Sigmoid colon (tissue), 7 donors: ENCODE results near the gene NCSTN. TPM values are rescaled to one million over a fixed set of nuclear protein-coding genes. Genes with fewer than 3 reads are reported as not detected.

ENCODE experiments used
- DNase-seq: peaks from one replicate; pipeline ENCODE4 v3.0.0-alpha.2; 2019
- H3K27ac ChIP-seq, 4 donors: fragments of 200-600 bp; sonication (generic); one replicate each; pipeline ENCODE4 v1.5.1; 2016 to 2019; ENCODE audit warnings: mild to moderate bottlenecking in 1 of 4
- H3K27me3 ChIP-seq, 3 donors: fragments of 200-600 bp; sonication (generic); one replicate each; pipeline ENCODE4 v1.5.1; 2019; ENCODE audit warnings: mild to moderate bottlenecking in 1 of 3
- H3K36me3 ChIP-seq, 4 donors: fragments of 200-600 bp; sonication (generic); one replicate each; pipeline ENCODE4 v1.5.1; 2016 to 2019
- H3K4me1 ChIP-seq, 4 donors: fragments of 200-600 bp; sonication (generic); one replicate each; pipeline ENCODE4 v1.5.1; 2017 to 2019
- H3K4me3 ChIP-seq, 4 donors: fragments of 200-600 bp; sonication (generic); one replicate each; pipeline ENCODE4 v1.5.1; 2017 to 2019; ENCODE audit warnings: mild to moderate bottlenecking in 2 of 4, moderate library complexity in 1 of 4
- H3K9me3 ChIP-seq, 4 donors: fragments of 200-600 bp in 3 of 4; sonication (generic) in 3 of 4; one replicate each; pipeline versions ENCODE4 v1.5.1 to v1.6.1; 2013 to 2019
- EP300 ChIP-seq, 4 donors: sonication (generic); formaldehyde crosslinking; IDR thresholded peaks; one replicate each; pipeline ENCODE4 v1.6.1; 2017; ENCODE audit warnings: antibody characterized with exemption in 4 of 4
- POLR2A ChIP-seq, 2 donors: fragments of 450-650 bp; IDR thresholded peaks; one replicate each; pipeline ENCODE4 v1.6.1; 2016; ENCODE audit warnings: antibody characterized with exemption in 2 of 2, mild to moderate bottlenecking in 2 of 2, moderate library complexity in 2 of 2
- POLR2AphosphoS5 ChIP-seq, 4 donors: sonication (generic); formaldehyde crosslinking; IDR thresholded peaks; one replicate each; pipeline ENCODE4 v1.6.1; 2017; ENCODE audit warnings: antibody characterized with exemption in 4 of 4
- WGBS, 2 donors: extraction: QIAGEN DNeasy Blood & Tissue Kit; methylation state at CpG; one replicate each; pipeline ENCODE4 v1.1.7; 2013; 5-methylcytosine and 5-hydroxymethylcytosine counted together
- intact Hi-C: fragments of 100-400 bp; cut with DNase I; formaldehyde crosslinking; loops from one replicate; pipeline ENCODE4 v1.15.1; 2023
- polyA plus RNA-seq, 3 donors: library from polyadenylated mRNA; stranded (reverse); fragments of 200-250 nt; gene quantifications; one replicate each; pipeline ENCODE4 v1.2.3, GENCODE V29; 2013
- total RNA-seq, 4 donors: library from RNA; depleted of rRNA; stranded (reverse); fragments of >200 nt; gene quantifications; one replicate each; pipeline ENCODE4 v1.1.0, GENCODE V29; 2016
- TF ChIP-seq, protein P1 (sequence below), 4 experiments: fragments of 450-650 bp in 3 of 4; fragments of 200-600 bp in 1 of 4; IDR thresholded peaks; one replicate each; pipeline ENCODE4 v1.5.1; 2016 to 2019; ENCODE audit warnings: antibody characterized with exemption in 4 of 4, mild to moderate bottlenecking in 3 of 4, moderate library complexity in 2 of 4
- donor health status: healthy with polysubstance abuse.
- donor health status: Bipolar disorder and iron deficiency.
- donor health status: healthy.

Gene NCSTN
- total and polyA plus RNA-seq, 7 donors, result 12.0 to 55.6 (median 32.9) TPM

DNA sequence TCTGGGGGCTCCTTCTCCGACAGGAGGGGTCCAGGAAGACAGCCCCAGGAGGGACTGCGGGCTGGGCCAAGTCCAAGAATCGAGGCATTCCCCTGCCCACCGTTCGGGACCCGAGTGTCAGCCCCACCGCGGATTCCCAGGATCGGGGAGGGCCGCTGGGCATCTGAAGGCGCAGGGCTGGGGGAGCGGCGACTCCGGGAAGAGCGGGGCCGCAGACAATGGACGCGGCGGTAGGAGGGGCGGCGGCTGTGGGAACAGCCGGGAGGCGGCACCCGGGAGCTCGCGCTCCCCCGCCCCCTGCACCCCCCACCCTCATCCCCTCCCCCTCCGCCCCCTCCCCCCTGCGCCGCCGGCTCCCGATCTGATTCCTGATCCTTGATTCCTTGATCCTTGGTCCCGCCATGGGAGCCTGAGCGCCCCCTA, 57.1 kb downstream of the NCSTN start, which contains the start of gene VANGL2:
Gene VANGL2, plus strand, starts transcription at position 342 of the 423 bp plus-strand sequence. CDS start 15,274 bp downstream, outside the sequence.
- intact Hi-C loops, result loop anchor here (5.0 kb wide), 1 partner anchor 58 kb away; the partner anchor contains the start of genes COPA and NCSTN
- H3K36me3 ChIP-seq, result no peaks in the 10 kb centered on the region
- TF ChIP-seq, protein P1, sequence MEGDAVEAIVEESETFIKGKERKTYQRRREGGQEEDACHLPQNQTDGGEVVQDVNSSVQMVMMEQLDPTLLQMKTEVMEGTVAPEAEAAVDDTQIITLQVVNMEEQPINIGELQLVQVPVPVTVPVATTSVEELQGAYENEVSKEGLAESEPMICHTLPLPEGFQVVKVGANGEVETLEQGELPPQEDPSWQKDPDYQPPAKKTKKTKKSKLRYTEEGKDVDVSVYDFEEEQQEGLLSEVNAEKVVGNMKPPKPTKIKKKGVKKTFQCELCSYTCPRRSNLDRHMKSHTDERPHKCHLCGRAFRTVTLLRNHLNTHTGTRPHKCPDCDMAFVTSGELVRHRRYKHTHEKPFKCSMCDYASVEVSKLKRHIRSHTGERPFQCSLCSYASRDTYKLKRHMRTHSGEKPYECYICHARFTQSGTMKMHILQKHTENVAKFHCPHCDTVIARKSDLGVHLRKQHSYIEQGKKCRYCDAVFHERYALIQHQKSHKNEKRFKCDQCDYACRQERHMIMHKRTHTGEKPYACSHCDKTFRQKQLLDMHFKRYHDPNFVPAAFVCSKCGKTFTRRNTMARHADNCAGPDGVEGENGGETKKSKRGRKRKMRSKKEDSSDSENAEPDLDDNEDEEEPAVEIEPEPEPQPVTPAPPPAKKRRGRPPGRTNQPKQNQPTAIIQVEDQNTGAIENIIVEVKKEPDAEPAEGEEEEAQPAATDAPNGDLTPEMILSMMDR (IDR thresholded peaks at IDR 0.05), result no peak
- peak; percentile 20 to 54 (median 39) for TF ChIP-seq POLR2AphosphoS5 (IDR thresholded peaks at IDR 0.05)
- H3K9me3 ChIP-seq, result no peaks in the 10 kb centered on the region
- peak within 1 kb of the TSS; percentile 65 to 83 (median 72) for H3K27ac ChIP-seq
- H3K27me3 ChIP-seq, result no peaks in the 10 kb centered on the region
- DNase-seq, result peak; percentile 89
- WGBS, 2 donors, result 1% methylated on average over 29 to 32 of the region's 34 CpGs
- peaks cover 0 to 22% (median 13%) of the 10 kb centered on the region in 4 donors for H3K4me1 ChIP-seq
- peak within 1 kb of the TSS; percentile 59 to 82 (median 77) for H3K4me3 ChIP-seq

DNA sequence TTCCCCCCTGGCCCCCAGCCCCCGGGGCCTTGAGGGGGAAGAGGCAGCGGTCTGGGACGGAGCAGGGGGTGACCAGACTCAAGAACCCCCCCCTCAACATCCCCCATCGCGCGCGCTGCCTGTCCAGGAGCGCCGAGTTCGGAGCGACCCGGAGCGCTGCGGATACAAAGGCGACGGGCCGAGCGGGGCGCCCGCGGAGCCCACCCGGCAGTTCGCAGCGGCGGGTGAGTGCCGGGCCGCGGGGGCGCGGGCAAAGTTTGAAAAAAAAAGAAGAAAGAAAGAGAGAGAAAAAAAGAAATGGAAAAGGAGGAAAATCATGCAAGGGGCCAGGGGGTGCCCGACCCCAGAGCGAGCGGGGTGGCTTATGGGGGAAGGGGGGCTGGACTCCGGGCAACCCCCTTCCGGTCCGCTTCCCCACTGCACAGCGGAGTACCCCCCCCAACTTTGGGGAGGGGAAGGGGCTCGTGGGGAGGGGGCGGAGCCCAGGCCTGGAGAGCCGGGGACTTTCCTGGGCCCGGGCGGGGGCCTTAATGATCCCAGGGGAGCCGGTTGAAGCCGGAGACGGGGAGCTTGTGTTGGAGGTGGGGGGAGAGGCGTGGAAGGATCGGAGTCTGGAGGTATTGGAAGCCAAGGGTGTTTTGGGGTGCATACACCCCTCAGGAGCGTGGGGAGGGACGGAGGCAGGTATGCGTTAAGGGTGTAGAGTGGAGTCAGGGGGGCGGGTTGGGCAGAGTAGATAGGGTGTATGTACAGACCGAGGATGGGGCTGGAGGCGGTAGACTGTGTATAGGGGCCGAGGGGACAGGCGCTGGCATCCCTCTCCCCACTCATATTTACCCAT, 57.7 kb downstream of the NCSTN start:
- Histone ChIP-seq H3K4me3 (peak overlapping the region; percentile 59 to 82 (median 77)), H3K4me1 (peaks cover 0 to 22% (median 13%) of the 10 kb centered on the region in 4 donors), H3K27ac (peak overlapping the region; percentile 65 to 83 (median 72)), H3K36me3 (no peaks in the 10 kb centered on the region), H3K9me3 (no peaks in the 10 kb centered on the region), H3K27me3 (no peaks in the 10 kb centered on the region)
- intact Hi-C loops, result loop anchor here (5.0 kb wide), 1 partner anchor 59 kb away; the partner anchor contains the start of genes COPA and NCSTN
- no peak for DNase-seq
- no peak for TF ChIP-seq POLR2AphosphoS5 (IDR thresholded peaks at IDR 0.05)
- TF ChIP-seq EP300 (IDR thresholded peaks at IDR 0.05), result no peak
- TF ChIP-seq POLR2A (IDR thresholded peaks at IDR 0.05), result no peak
- TF ChIP-seq, protein P1 (IDR thresholded peaks at IDR 0.05), result no peak
- WGBS, 2 donors, result 3 to 5% methylated on average over 55 of the region's 55 CpGs

- 16 to 47% methylated on average over 7 of the region's 7 CpGs for WGBS, 2 donors
- Histone ChIP-seq H3K4me3 (peak overlapping the region; percentile 59 to 82 (median 77)), H3K36me3 (no peaks in the 10 kb centered on the region), H3K4me1 (peaks cover 0 to 22% (median 13%) of the 10 kb centered on the region in 4 donors), H3K9me3 (no peaks in the 10 kb centered on the region), H3K27ac (peak overlapping the region; percentile 65 to 83 (median 72)), H3K27me3 (no peaks in the 10 kb centered on the region)
- TF ChIP-seq POLR2AphosphoS5 (IDR thresholded peaks at IDR 0.05) (no peak), POLR2A (IDR thresholded peaks at IDR 0.05) (no peak), EP300 (IDR thresholded peaks at IDR 0.05) (no peak)
- TF ChIP-seq, protein P1 (IDR thresholded peaks at IDR 0.05), result no peak
- intact Hi-C loops, result loop anchor here (5.0 kb wide), 1 partner anchor 59 kb away; the partner anchor contains the start of genes COPA and NCSTN
- no peak for DNase-seq
Measured at GRCh38 chr1:160401487-160401805, 58.3 kb downstream of the NCSTN start.

DNA sequence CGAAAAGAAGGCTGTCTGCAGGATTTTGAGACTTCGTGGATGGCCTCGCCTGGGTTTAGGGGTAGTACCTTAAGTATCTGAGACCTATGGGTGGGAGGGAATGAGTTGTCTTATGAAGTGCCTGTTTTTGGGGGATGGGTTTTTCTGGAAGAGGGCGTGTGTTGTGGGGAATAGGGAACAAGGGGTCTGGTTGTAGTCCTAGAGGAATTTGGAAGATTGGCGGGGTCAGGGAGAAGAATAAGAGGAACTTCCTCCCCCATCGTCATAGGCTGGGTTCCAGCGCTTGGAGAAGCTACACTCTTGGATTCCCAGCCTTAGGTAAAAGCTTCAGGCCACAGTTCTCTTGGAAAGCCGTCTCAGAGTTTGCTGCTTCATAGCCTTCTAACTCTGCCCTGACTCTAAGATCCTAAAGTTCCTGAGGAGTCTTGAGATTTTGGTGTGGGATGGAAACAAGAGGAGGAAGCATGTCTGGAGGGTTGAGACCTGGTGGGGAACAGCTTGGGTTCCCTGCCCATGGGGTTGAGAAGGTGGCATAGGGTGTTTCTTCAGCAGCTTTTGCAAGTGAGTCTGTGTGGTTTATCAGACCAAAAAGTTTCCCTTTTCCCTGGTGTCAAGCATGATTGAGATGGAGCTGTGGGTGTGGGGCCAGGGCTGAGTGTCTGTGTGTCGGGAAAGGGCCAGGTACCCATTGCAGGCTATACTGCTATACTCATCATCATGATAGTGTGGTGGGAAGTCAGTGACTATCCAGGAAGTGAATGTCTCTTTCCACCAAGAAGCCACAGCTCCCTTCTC, 59.0 kb downstream of the NCSTN start:
- no peaks in the 10 kb centered on the region for H3K27me3 ChIP-seq
- H3K36me3 ChIP-seq, result no peaks in the 10 kb centered on the region
- TF ChIP-seq, protein P1 (IDR thresholded peaks at IDR 0.05), result no peak
- no peak for TF ChIP-seq POLR2A (IDR thresholded peaks at IDR 0.05)
- TF ChIP-seq POLR2AphosphoS5 (IDR thresholded peaks at IDR 0.05), result no peak
- TF ChIP-seq EP300 (IDR thresholded peaks at IDR 0.05), result no peak
- intact Hi-C loops, result loop anchor here (5.0 kb wide), 1 partner anchor 60 kb away; the partner anchor contains the start of genes COPA and NCSTN
- no peaks in the 10 kb centered on the region for H3K9me3 ChIP-seq
- DNase-seq, result no peak
- WGBS, 2 donors, result 74 to 84% methylated on average over 9 of the region's 9 CpGs
- H3K27ac ChIP-seq, result peak overlapping the region in 2 of 4 donors; percentile 5 to 75
- peak overlapping the region in 2 of 4 donors; percentile 59 to 82 for H3K4me3 ChIP-seq
- H3K4me1 ChIP-seq, result peaks cover 0 to 22% (median 13%) of the 10 kb centered on the region in 4 donors
